Calu3 (cell line): ENCODE measurements around the gene CNTN1. TPM values are rescaled to one million over a fixed set of nuclear protein-coding genes. Genes with fewer than 3 reads are reported as not detected.

Experiments
- BruUV-seq: library from RNA; stranded (reverse); fragments of 400-500 nt; replicated peaks from 2 replicates; lab custom pipeline; 2021; lab: Mats Ljungman, UMichigan
- CTCF ChIA-PET: fragments of 300-600 bp; sonication (Branson Sonifier 250); formaldehyde crosslinking; loops from one replicate; lab custom pipeline; 2022; ENCODE audit warnings: antibody characterized with exemption; lab: Charles Lee
- DNase-seq: peaks from one replicate; pipeline ENCODE4 v3.0.0; 2022
- H3K27ac Mint-ChIP-seq: one replicate; pipeline ENCODE4 v1.8.0; 2022; ENCODE audit warnings: mixed read lengths; ENCODE audit not compliant: unreplicated experiment
- H3K27me3 Mint-ChIP-seq: one replicate; pipeline ENCODE4 v1.8.0; 2022; ENCODE audit warnings: mixed read lengths; ENCODE audit not compliant: unreplicated experiment
- H3K36me3 Mint-ChIP-seq: one replicate; pipeline ENCODE4 v1.8.0; 2022; ENCODE audit warnings: mild to moderate bottlenecking, moderate library complexity, mixed read lengths; ENCODE audit not compliant: insufficient read depth, unreplicated experiment
- H3K4me1 Mint-ChIP-seq: one replicate; pipeline ENCODE4 v1.8.0; 2022; ENCODE audit warnings: mild to moderate bottlenecking, low read depth, mixed read lengths; ENCODE audit not compliant: unreplicated experiment
- H3K4me3 Mint-ChIP-seq: one replicate; pipeline ENCODE4 v1.8.0; 2022; ENCODE audit warnings: mild to moderate bottlenecking, low read depth, moderate library complexity, mixed read lengths; ENCODE audit not compliant: unreplicated experiment
- H3K9me3 Mint-ChIP-seq: one replicate; pipeline ENCODE4 v1.8.0; 2022; ENCODE audit warnings: low read depth, mixed read lengths; ENCODE audit not compliant: unreplicated experiment
- CTCF ChIP-seq: fragments of 200-600 bp; IDR thresholded peaks from one replicate; pipeline ENCODE4 v1.8.0; 2022; ENCODE audit warnings: antibody characterized with exemption; ENCODE audit not compliant: unreplicated experiment
- intact Hi-C: fragments of 100-400 bp; cut with micrococcal nuclease; formaldehyde crosslinking; loops from one replicate; pipeline ENCODE4 v1.10.0; 2022; ENCODE audit not compliant: unreplicated experiment
- total RNA-seq: library from RNA; stranded (reverse); gene quantifications from 2 replicates; pipeline ENCODE4 v1.2.3, GENCODE V29; 2022

CNTN1 gene
- total RNA-seq, 1 experiment from 2014 or later, result not detected

GRCh38 chr12:40714636-40715035, 22.4 kb downstream of the CNTN1 start:
- Mint-ChIP-seq H3K4me3 (no peak overlapping the region), H3K27me3 (no peaks in the 10 kb centered on the region), H3K36me3 (no peaks in the 10 kb centered on the region), H3K9me3 (no peaks in the 10 kb centered on the region), H3K27ac (no peak overlapping the region), H3K4me1 (peaks cover 7% of the 10 kb centered on the region)
- intact Hi-C loops, result no loop called here
- CTCF ChIA-PET, result no interaction called here
- TF ChIP-seq CTCF, result no peak
- no TSS peak for BruUV-seq
- DNase-seq, result no peak

- H3K27ac Mint-ChIP-seq, result no peak overlapping the region
- no peak overlapping the region for H3K4me3 Mint-ChIP-seq
- no peak for DNase-seq
- no peak for TF ChIP-seq CTCF
- peaks cover 7% of the 10 kb centered on the region for H3K4me1 Mint-ChIP-seq
- no peaks in the 10 kb centered on the region for H3K36me3 Mint-ChIP-seq
- BruUV-seq, result no TSS peak
- CTCF ChIA-PET, result no interaction called here
- H3K9me3 Mint-ChIP-seq, result no peaks in the 10 kb centered on the region
- no peaks in the 10 kb centered on the region for H3K27me3 Mint-ChIP-seq
- intact Hi-C loops, result no loop called here
Measured at GRCh38 chr12:40716037-40716436, 23.8 kb downstream of the CNTN1 start.

- Mint-ChIP-seq H3K36me3 (no peaks in the 10 kb centered on the region), H3K27ac (no peak overlapping the region), H3K4me1 (peaks cover 7% of the 10 kb centered on the region), H3K27me3 (no peaks in the 10 kb centered on the region), H3K4me3 (no peak overlapping the region), H3K9me3 (no peaks in the 10 kb centered on the region)
- BruUV-seq, result no TSS peak
- CTCF ChIA-PET, result no interaction called here
- TF ChIP-seq CTCF, result no peak
- intact Hi-C loops, result no loop called here
- no peak for DNase-seq
Measured at GRCh38 chr12:40717576-40717975, 25.3 kb downstream of the CNTN1 start.

GRCh38 chr12:40718878-40719372, 26.7 kb downstream of the CNTN1 start:
- Mint-ChIP-seq H3K9me3 (no peaks in the 10 kb centered on the region), H3K27ac (no peak overlapping the region), H3K4me3 (no peak overlapping the region), H3K36me3 (no peaks in the 10 kb centered on the region), H3K4me1 (peaks cover 7% of the 10 kb centered on the region), H3K27me3 (no peaks in the 10 kb centered on the region)
- intact Hi-C loops, result no loop called here
- DNase-seq, result no peak
- CTCF ChIA-PET, result no interaction called here
- TF ChIP-seq CTCF, result no peak
- no TSS peak for BruUV-seq
